ENCODE results near the gene PBLD.

Gene PBLD

GRCh38 chr10:68332259-68333057, at the start of gene PBLD:
Gene PBLD, minus strand, starts transcription at chr10:68332928. Its CDS starts 26,084 bp downstream, at chr10:68306844.
- DNase-seq (ENCODE audit: low spot score) = peak; percentile 66

- DNase-seq (ENCODE audit: low spot score) = no peak
Observed at GRCh38 chr10:68371604-68372003, 38.9 kb upstream of the PBLD start.

GRCh38 chr10:68367121-68367520, 34.4 kb upstream of the PBLD start:
- no peak for DNase-seq (ENCODE audit: low spot score)

- no peak for DNase-seq (ENCODE audit: low spot score)
Observed at GRCh38 chr10:68366600-68366999, 33.9 kb upstream of the PBLD start.

GRCh38 chr10:68365611-68366010, 32.9 kb upstream of the PBLD start:
- no peak for DNase-seq (ENCODE audit: low spot score)

GRCh38 chr10:68364101-68364886, 31.6 kb upstream of the PBLD start:
- DNase-seq (ENCODE audit: low spot score) = no peak

GRCh38 chr10:68362590-68362989, 29.9 kb upstream of the PBLD start:
- no peak for DNase-seq (ENCODE audit: low spot score)

GRCh38 chr10:68359189-68359588, 26.5 kb upstream of the PBLD start:
- no peak for DNase-seq (ENCODE audit: low spot score)

GRCh38 chr10:68353537-68353936, 20.8 kb upstream of the PBLD start:
- no peak for DNase-seq (ENCODE audit: low spot score)

GRCh38 chr10:68348265-68348741, 15.6 kb upstream of the PBLD start:
- peak; percentile 48 for DNase-seq (ENCODE audit: low spot score)

- no peak for DNase-seq (ENCODE audit: low spot score)
Observed at GRCh38 chr10:68346774-68347173, 14.0 kb upstream of the PBLD start.

- DNase-seq (ENCODE audit: low spot score) = no peak
Observed at GRCh38 chr10:68345621-68346020, 12.9 kb upstream of the PBLD start.

GRCh38 chr10:68342909-68343516, 10.3 kb upstream of the PBLD start:
- no peak for DNase-seq (ENCODE audit: low spot score)

- DNase-seq (ENCODE audit: low spot score) = no peak
Observed at GRCh38 chr10:68340358-68341080, 7.8 kb upstream of the PBLD start.

- DNase-seq (ENCODE audit: low spot score) = no peak
Observed at GRCh38 chr10:68336754-68337351, 4.1 kb upstream of the PBLD start.

GRCh38 chr10:68334672-68335467, 2.1 kb upstream of the PBLD start:
- DNase-seq (ENCODE audit: low spot score) = no peak

- DNase-seq (ENCODE audit: low spot score) = no peak
Observed at GRCh38 chr10:68333440-68334431, 1.0 kb upstream of the PBLD start.

GRCh38 chr10:68333058-68333395, 299 bp upstream of the PBLD start:
- DNase-seq (ENCODE audit: low spot score) = no peak

GRCh38 chr10:68331455-68332258, 1.1 kb downstream of the PBLD start, which contains the start of gene HNRNPH3:
Gene HNRNPH3, plus strand, starts transcription at chr10:68332064. Its CDS starts 5,158 bp downstream, at chr10:68337222.
- peak; percentile 92 for DNase-seq (ENCODE audit: low spot score)
